ENCODE results near the gene PEX13.

DNA sequence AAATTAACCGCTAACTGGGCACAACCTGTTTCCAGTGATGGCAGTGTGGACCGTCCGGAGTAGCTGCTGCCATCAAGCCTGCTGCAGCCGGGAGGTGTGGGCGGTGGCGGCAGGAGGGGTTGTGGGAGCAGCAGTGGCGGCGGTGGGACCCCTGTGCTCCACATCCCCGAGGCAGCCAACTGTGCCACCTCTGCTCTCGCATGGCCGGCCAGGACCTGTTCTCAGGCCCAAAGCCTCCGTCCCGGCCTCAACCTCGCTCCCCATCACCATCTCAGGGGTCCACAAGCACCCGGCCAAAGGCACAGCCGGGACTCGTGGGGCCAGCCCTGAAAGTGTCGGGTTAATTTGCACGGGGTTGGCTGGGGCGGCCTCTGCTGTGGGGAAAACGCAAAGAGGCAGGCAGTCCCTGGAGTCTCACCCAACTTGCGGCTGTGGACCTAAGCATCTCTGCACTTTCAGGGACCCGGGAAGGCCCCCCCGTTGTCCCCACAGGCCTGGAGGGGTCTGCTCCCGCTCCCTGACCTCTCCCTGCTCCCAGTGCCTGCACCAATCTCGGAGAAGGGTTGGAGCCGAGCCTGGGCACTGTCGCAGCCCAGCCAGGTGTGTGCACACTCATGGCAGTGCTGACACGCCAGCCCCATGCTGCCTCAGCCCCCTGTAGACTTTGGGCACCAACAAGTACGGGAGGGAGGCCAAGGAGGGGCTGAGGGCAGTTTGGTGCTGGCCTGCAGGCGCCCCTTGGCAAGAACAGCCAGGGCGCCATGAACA lies 44.4 kb upstream of the PEX13 start:
- TF ChIP-seq ETV6 (conservative IDR thresholded peaks at IDR 0.05 in 1 of 2, IDR thresholded peaks at IDR 0.05 in 1 of 2; ENCODE audit: borderline replicate concordance in 1 of 2, low read depth in 1 of 2): no peak
- TF ChIP-seq POLR2A (IDR thresholded peaks at IDR 0.05; ENCODE audit: low read depth, low read length): no peak; the same call in 1 of the 2 replicates
- TF ChIP-seq BRCA1 (IDR thresholded peaks at IDR 0.05; ENCODE audit: low read depth, low read length): no peak

Measured in GM12878 (cell line).